ENCODE measurements around the gene BAIAP2L1. TPM values are rescaled to one million over a fixed set of nuclear protein-coding genes. Genes with fewer than 3 reads are reported as not detected.

BAIAP2L1 gene
- total and polyA plus RNA-seq, 2 experiments from 2014 or later: 5.9 to 7.4 TPM

DNA sequence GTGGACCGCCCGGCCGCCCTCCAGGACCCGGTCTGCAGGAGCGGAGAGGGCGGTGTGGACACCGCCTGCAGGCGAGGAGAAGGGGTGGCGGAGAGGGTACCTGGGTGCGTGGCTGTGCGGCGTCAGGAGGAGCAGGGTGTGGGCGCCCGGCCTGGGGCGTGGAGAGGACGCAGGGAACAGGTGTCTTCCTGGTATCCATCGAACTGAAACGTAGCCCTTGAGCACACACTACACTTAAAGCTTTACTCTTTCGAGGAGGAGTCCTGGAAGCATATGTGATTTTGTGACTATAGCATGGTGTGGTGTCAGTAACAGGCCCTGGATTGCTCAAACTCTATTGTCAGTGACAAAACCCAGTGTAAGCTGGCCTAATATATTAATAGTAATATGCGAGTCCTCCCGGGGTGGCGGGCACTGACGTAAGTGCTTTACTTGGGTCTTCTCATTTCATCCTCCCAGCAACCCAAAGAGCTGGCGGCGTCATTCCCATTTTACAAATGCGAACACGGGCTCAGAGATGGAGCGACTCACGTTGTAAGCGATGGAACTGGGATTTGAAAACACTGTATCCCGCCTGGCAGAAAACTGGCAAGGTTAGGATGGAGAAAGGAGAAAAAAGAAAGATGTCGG lies 148.3 kb downstream of the BAIAP2L1 start:
- H3K4me2 ChIP-seq (ENCODE audit: unreplicated experiment): peak overlapping the region; percentile 79
- H3K9ac ChIP-seq: peak overlapping the region; percentile 84
- H4K20me1 ChIP-seq (ENCODE audit: insufficient read depth): no peaks in the 10 kb centered on the region
- peak; percentile 49 for DNase-seq
- peaks cover 47% of the 10 kb centered on the region for H3K79me2 ChIP-seq (ENCODE audit: insufficient read depth)
- TF ChIP-seq EZH2 (IDR thresholded peaks at IDR 0.05; ENCODE audit: insufficient read depth, poor library complexity, severe bottlenecking) (no peak), EZH2phosphoT487 (IDR thresholded peaks at IDR 0.05; ENCODE audit: insufficient read depth, low read depth) (no peak)
- no peaks in the 10 kb centered on the region for H3K9me2 ChIP-seq (ENCODE audit: insufficient read depth)
- WGBS, 2 experiments (ENCODE audit: low coverage in 1 of 2, low lambda C conversion rate in 2 of 2, missing lambda C conversion rate in 2 of 2): 16 to 18% methylated on average over 32 of the region's 32 CpGs
- peak overlapping the region; percentile 96 for H2AFZ ChIP-seq
- peaks cover 4% of the 10 kb centered on the region; the same call in 1 of the 2 replicates for H3K4me1 ChIP-seq (ENCODE audit: insufficient read depth)
- peak overlapping the region; percentile 96 for H3K4me3 ChIP-seq
- H3K36me3 ChIP-seq (ENCODE audit: low read depth): no peaks in the 10 kb centered on the region
- in situ Hi-C loops (cut with MboI): no loop called here
- no peaks in the 10 kb centered on the region for H3K9me3 ChIP-seq (ENCODE audit: low read depth)
- no peaks in the 10 kb centered on the region for H3F3A ChIP-seq (ENCODE audit: insufficient read depth)
- peak overlapping the region; percentile 15; the same call in 1 of the 2 replicates for H3K27ac ChIP-seq
- no peaks in the 10 kb centered on the region for H3K27me3 ChIP-seq (replicated peaks; ENCODE audit: insufficient read depth)

GRCh38 chr7:98251601-98252424 lies 149.1 kb downstream of the BAIAP2L1 start, which contains the start of gene TECPR1:
Gene TECPR1, minus strand, starts transcription at chr7:98252232. Its CDS starts 6,086 bp downstream, at chr7:98246146.
- Histone ChIP-seq H3K9me3 (ENCODE audit: low read depth) (no peaks in the 10 kb centered on the region), H3K4me2 (ENCODE audit: unreplicated experiment) (peak within 1 kb of the TSS; percentile 79), H3K27me3 (replicated peaks; ENCODE audit: insufficient read depth) (no peaks in the 10 kb centered on the region), H4K20me1 (ENCODE audit: insufficient read depth) (no peaks in the 10 kb centered on the region), H3K79me2 (ENCODE audit: insufficient read depth) (peaks cover 47% of the 10 kb centered on the region), H3F3A (ENCODE audit: insufficient read depth) (no peaks in the 10 kb centered on the region), H3K9me2 (ENCODE audit: insufficient read depth) (no peaks in the 10 kb centered on the region), H3K36me3 (ENCODE audit: low read depth) (no peaks in the 10 kb centered on the region), H3K27ac (peak within 1 kb of the TSS; percentile 34), H2AFZ (peak within 1 kb of the TSS; percentile 96), H3K4me1 (ENCODE audit: insufficient read depth) (peaks cover 4% of the 10 kb centered on the region; the same call in 1 of the 2 replicates), H3K9ac (peak within 1 kb of the TSS; percentile 84), H3K4me3 (peak within 1 kb of the TSS; percentile 96)
- TF ChIP-seq EZH2 (IDR thresholded peaks at IDR 0.05; ENCODE audit: insufficient read depth, poor library complexity, severe bottlenecking) (no peak), EZH2phosphoT487 (IDR thresholded peaks at IDR 0.05; ENCODE audit: insufficient read depth, low read depth) (no peak)
- 1 to 2% methylated on average over 52 to 67 of the region's 69 CpGs for WGBS, 2 experiments (ENCODE audit: low coverage in 1 of 2, low lambda C conversion rate in 2 of 2, missing lambda C conversion rate in 2 of 2)
- in situ Hi-C loops (cut with MboI): no loop called here
- DNase-seq: peak; percentile 97

GRCh38 chr7:98251231-98251600 lies 149.7 kb downstream of the BAIAP2L1 start:
- Histone ChIP-seq H3K36me3 (ENCODE audit: low read depth) (no peaks in the 10 kb centered on the region), H4K20me1 (ENCODE audit: insufficient read depth) (no peaks in the 10 kb centered on the region), H3F3A (ENCODE audit: insufficient read depth) (no peaks in the 10 kb centered on the region), H2AFZ (peak overlapping the region; percentile 96; the same call in 1 of the 2 replicates), H3K9me3 (ENCODE audit: low read depth) (no peaks in the 10 kb centered on the region), H3K9ac (peak overlapping the region; percentile 84), H3K4me1 (ENCODE audit: insufficient read depth) (peaks cover 4% of the 10 kb centered on the region; the same call in 1 of the 2 replicates), H3K4me2 (ENCODE audit: unreplicated experiment) (peak overlapping the region; percentile 79), H3K27me3 (replicated peaks; ENCODE audit: insufficient read depth) (no peaks in the 10 kb centered on the region), H3K27ac (no peak overlapping the region), H3K79me2 (ENCODE audit: insufficient read depth) (peaks cover 47% of the 10 kb centered on the region), H3K4me3 (peak overlapping the region; percentile 96), H3K9me2 (ENCODE audit: insufficient read depth) (no peaks in the 10 kb centered on the region)
- in situ Hi-C loops (cut with MboI): no loop called here
- WGBS, 2 experiments (ENCODE audit: low coverage in 1 of 2, low lambda C conversion rate in 2 of 2, missing lambda C conversion rate in 2 of 2): 50 to 51% methylated on average over 9 of the region's 9 CpGs
- no peak for DNase-seq
- TF ChIP-seq EZH2phosphoT487 (IDR thresholded peaks at IDR 0.05; ENCODE audit: insufficient read depth, low read depth) (no peak), EZH2 (IDR thresholded peaks at IDR 0.05; ENCODE audit: insufficient read depth, poor library complexity, severe bottlenecking) (no peak)

GRCh38 chr7:98250789-98251188 lies 150.1 kb downstream of the BAIAP2L1 start:
- H4K20me1 ChIP-seq (ENCODE audit: insufficient read depth): no peaks in the 10 kb centered on the region
- H3K27me3 ChIP-seq (replicated peaks; ENCODE audit: insufficient read depth): no peaks in the 10 kb centered on the region
- no peaks in the 10 kb centered on the region for H3F3A ChIP-seq (ENCODE audit: insufficient read depth)
- 0 out of 2 replicates have a peak overlapping the region, but pooled peaks have one; percentile 84 for H3K9ac ChIP-seq
- H3K4me1 ChIP-seq (ENCODE audit: insufficient read depth): peaks cover 4% of the 10 kb centered on the region; the same call in 1 of the 2 replicates
- WGBS, 2 experiments (ENCODE audit: low coverage in 1 of 2, low lambda C conversion rate in 2 of 2, missing lambda C conversion rate in 2 of 2): 83 to 93% methylated on average over 3 of the region's 3 CpGs
- H3K4me3 ChIP-seq: no peak overlapping the region
- no peaks in the 10 kb centered on the region for H3K36me3 ChIP-seq (ENCODE audit: low read depth)
- in situ Hi-C loops (cut with MboI): no loop called here
- no peak for TF ChIP-seq EZH2 (IDR thresholded peaks at IDR 0.05; ENCODE audit: insufficient read depth, poor library complexity, severe bottlenecking)
- TF ChIP-seq EZH2phosphoT487 (IDR thresholded peaks at IDR 0.05; ENCODE audit: insufficient read depth, low read depth): no peak
- no peaks in the 10 kb centered on the region for H3K9me3 ChIP-seq (ENCODE audit: low read depth)
- H3K27ac ChIP-seq: no peak overlapping the region
- no peak for DNase-seq
- H2AFZ ChIP-seq: no peak overlapping the region
- H3K79me2 ChIP-seq (ENCODE audit: insufficient read depth): peaks cover 47% of the 10 kb centered on the region
- H3K9me2 ChIP-seq (ENCODE audit: insufficient read depth): no peaks in the 10 kb centered on the region
- H3K4me2 ChIP-seq (ENCODE audit: unreplicated experiment): no peak overlapping the region

All from GM23248 (cell line).